TTC549 (cell line): ENCODE measurements around the gene TNIK.

Experiments used
- FAIRE-seq: peaks from 2 replicates; lab custom pipeline; 2012; peaks lifted over from hg19 to GRCh38; lab: Jason Lieb, UNC

Gene TNIK

GRCh38 chr3:171279972-171280371, 180.2 kb downstream of the TNIK start:
- no peak for FAIRE-seq

GRCh38 chr3:171278299-171278590, 182.0 kb downstream of the TNIK start:
- no peak for FAIRE-seq

GRCh38 chr3:171277456-171278298, 182.5 kb downstream of the TNIK start:
- FAIRE-seq, result no peak

GRCh38 chr3:171276923-171277322, 183.3 kb downstream of the TNIK start:
- FAIRE-seq, result no peak

GRCh38 chr3:171274222-171274621, 186.0 kb downstream of the TNIK start:
- no peak for FAIRE-seq

- FAIRE-seq, result no peak
These were observed 189.7 kb downstream of the TNIK start for GRCh38 chr3:171270541-171270940.

GRCh38 chr3:171269542-171269941, 190.7 kb downstream of the TNIK start:
- FAIRE-seq, result no peak

- FAIRE-seq, result no peak
These were observed 191.5 kb downstream of the TNIK start for GRCh38 chr3:171268677-171269076.

- FAIRE-seq, result no peak
These were observed 193.1 kb downstream of the TNIK start for GRCh38 chr3:171267104-171267503.

GRCh38 chr3:171266740-171267073, 193.5 kb downstream of the TNIK start:
- no peak for FAIRE-seq

GRCh38 chr3:171266034-171266739, 194.0 kb downstream of the TNIK start:
- no peak for FAIRE-seq

- FAIRE-seq, result no peak
These were observed 195.4 kb downstream of the TNIK start for GRCh38 chr3:171264758-171265157.

GRCh38 chr3:171262431-171262830, 197.8 kb downstream of the TNIK start:
- FAIRE-seq, result no peak

- FAIRE-seq, result no peak
These were observed 198.7 kb downstream of the TNIK start for GRCh38 chr3:171261487-171261886.

- FAIRE-seq, result no peak
These were observed 199.3 kb downstream of the TNIK start for GRCh38 chr3:171260899-171261298.

- no peak for FAIRE-seq
These were observed 199.7 kb downstream of the TNIK start for GRCh38 chr3:171260466-171260865.

GRCh38 chr3:171258316-171258715, 201.9 kb downstream of the TNIK start:
- FAIRE-seq, result no peak

GRCh38 chr3:171257251-171258203, 202.7 kb downstream of the TNIK start:
- FAIRE-seq, result no peak

- FAIRE-seq, result no peak
These were observed 203.6 kb downstream of the TNIK start for GRCh38 chr3:171256445-171257250.

- no peak for FAIRE-seq
These were observed 204.9 kb downstream of the TNIK start for GRCh38 chr3:171255236-171255806.

- no peak for FAIRE-seq
These were observed 205.9 kb downstream of the TNIK start for GRCh38 chr3:171254315-171254714.

GRCh38 chr3:171251835-171252234, 208.4 kb downstream of the TNIK start:
- no peak for FAIRE-seq
